ENCODE results near the gene ADAM17. TPM values are rescaled to one million over a fixed set of nuclear protein-coding genes. Genes with fewer than 3 reads are reported as not detected.
A peak's percentile ranks its signal among the peaks of the same experiment; 100 is the strongest.
"Not testable (repeated sequence)": the region's sequence is repeated elsewhere in the genome, so short reads cannot be mapped to it uniquely, and the experiment has no call there.

Gene ADAM17
- total and polyA plus RNA-seq, 7 experiments from 2014 or later: 9.3 to 45.2 (median 24.6) TPM

DNA sequence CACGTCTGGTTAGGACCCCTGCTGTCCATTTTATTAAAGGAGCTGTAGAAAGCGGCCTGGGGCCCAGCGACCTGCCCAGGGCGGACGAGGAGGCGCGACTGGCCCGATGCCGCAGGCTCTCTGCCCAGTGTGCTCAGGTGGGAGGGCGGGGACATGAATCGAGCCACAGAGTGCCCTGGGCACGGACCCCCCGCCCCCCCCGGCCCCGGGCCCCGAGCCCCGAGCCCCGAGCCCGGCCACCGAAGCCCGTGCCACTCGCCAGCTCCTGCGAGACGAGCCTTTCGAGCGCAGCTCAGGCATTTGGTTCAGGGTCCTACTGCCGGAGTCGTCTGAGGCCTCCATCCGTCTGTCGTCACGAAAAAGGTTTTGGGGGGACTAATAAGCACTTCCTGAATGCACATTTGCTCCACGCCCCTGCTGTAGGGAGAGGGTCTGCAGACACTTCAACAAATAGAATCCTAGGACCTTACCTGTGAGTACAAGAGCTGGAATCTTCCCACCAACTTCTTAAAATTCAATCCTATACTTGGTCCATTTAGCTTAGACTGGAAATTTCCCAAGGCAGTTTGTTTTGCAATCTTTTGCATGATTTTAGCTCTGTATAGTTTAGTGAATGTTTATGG lies 602 bp upstream of the ADAM17 start:
- CTCF ChIA-PET: interaction anchor here (1.5 kb wide), 1 partner anchor 227 kb away, joined by 3 read pairs; no protein-coding TSS in a partner anchor
- Histone ChIP-seq H3K27me3 (ENCODE audit: control insufficient read depth in 2 of 2, insufficient read depth in 2 of 2, low read length in 2 of 2) (no peaks in the 10 kb centered on the region), H3K4me3 (ENCODE audit: low read length) (peak overlapping the region; percentile 95), H3K36me3 (ENCODE audit: control insufficient read depth in 2 of 3, insufficient read depth in 3 of 3, low read length in 3 of 3) (peaks cover 0 to 10% (median 0%) of the 10 kb centered on the region in 3 experiments), H3K4me1 (ENCODE audit: control insufficient read depth in 2 of 2, insufficient read depth in 2 of 2, low read length in 2 of 2) (peaks cover 14 to 32% of the 10 kb centered on the region in 2 donors), H3K9me3 (ENCODE audit: control insufficient read depth in 2 of 3, low read length in 3 of 3) (no peaks in the 10 kb centered on the region), H3K27ac (ENCODE audit: low read depth, low read length) (peak overlapping the region; percentile 97)
- DNase-seq (peak in 5 of 9 donors; percentile 0 to 24 (median 5)), ATAC-seq (no peak)
- no peaks in the 10 kb centered on the region for H3K27me3 Mint-ChIP-seq
- H3K9me3 Mint-ChIP-seq: peaks cover 0 to 3% (median 0%) of the 10 kb centered on the region in 11 donors
- H3K4me3 Mint-ChIP-seq: peak overlapping the region; percentile 90 to 99 (median 96)
- peaks cover 35 to 58% (median 48%) of the 10 kb centered on the region in 7 donors for H3K4me1 Mint-ChIP-seq
- POLR2A ChIA-PET: interaction anchor here (0.5 to 3.8 kb wide), 20 partner anchors 8 to 287 kb away, joined by 3 to 23 read pairs (median 4); partner anchors contain the start of genes CPSF3, IAH1, ITGB1BP1 and TAF1B
- H3K36me3 Mint-ChIP-seq: peaks cover 0 to 15% (median 4%) of the 10 kb centered on the region in 5 donors
- intact Hi-C loops (cut with micrococcal nuclease): loop anchor here (2.0 to 5.0 kb wide), 7 partner anchors 36 to 874 kb away; partner anchors contain the start of genes GRHL1 (in 1 of the 2), ID2 (in 1 of the 2) and KLF11 (in 1 of the 2)
- peak overlapping the region; percentile 66 to 98 (median 96) for H3K27ac Mint-ChIP-seq

DNA sequence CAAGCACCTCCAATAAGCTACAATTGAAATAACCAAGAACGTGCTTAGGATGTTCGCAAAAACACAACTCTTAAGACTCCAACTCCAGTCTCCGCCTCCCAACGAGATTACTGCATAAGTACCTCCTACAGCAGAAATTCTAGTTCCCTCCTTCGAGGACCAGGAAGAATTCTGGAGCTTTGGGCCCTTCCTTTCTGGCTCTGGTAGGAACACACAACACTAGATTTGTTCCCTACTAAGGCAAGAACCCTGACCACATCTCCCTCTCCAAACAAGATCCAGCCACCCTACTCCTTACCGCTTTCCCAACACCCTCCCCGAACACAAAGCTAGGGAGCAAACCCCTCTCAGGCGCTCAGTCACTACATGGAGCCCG lies 721 bp downstream of the ADAM17 start:
- POLR2A ChIA-PET: interaction anchor here (0.9 to 3.8 kb wide), 10 partner anchors 11 to 132 kb away, joined by 3 to 23 read pairs (median 6); partner anchors contain the start of genes CPSF3, IAH1, ITGB1BP1 and YWHAQ
- Mint-ChIP-seq H3K36me3 (peaks cover 0 to 11% (median 4%) of the 10 kb centered on the region in 5 donors), H3K4me1 (peaks cover 37 to 66% (median 56%) of the 10 kb centered on the region in 7 donors), H3K27ac (peak overlapping the region; percentile 66 to 98 (median 92)), H3K27me3 (no peaks in the 10 kb centered on the region), H3K4me3 (peak overlapping the region; percentile 90 to 99 (median 96)), H3K9me3 (peaks cover 0 to 3% (median 0%) of the 10 kb centered on the region in 11 donors)
- peak overlapping the region; percentile 97 for H3K27ac ChIP-seq (ENCODE audit: low read depth, low read length)
- H3K27me3 ChIP-seq (ENCODE audit: control insufficient read depth in 2 of 2, insufficient read depth in 2 of 2, low read length in 2 of 2): no peaks in the 10 kb centered on the region
- CTCF ChIA-PET: interaction anchor here (0.9 kb wide), 1 partner anchor 49 kb away, joined by 3 read pairs; no protein-coding TSS in a partner anchor
- peak overlapping the region; percentile 95 for H3K4me3 ChIP-seq (ENCODE audit: low read length)
- no peaks in the 10 kb centered on the region for H3K9me3 ChIP-seq (ENCODE audit: control insufficient read depth in 2 of 3, low read length in 3 of 3)
- intact Hi-C loops (cut with micrococcal nuclease): loop anchor here (1.0 to 5.0 kb wide), 17 partner anchors 37 to 894 kb away; partner anchors contain the start of genes CPSF3 (in 2 of the 2), ITGB1BP1 (in 2 of the 2), ODC1 (in 2 of the 2) and TAF1B (in 2 of the 2)
- H3K4me1 ChIP-seq (ENCODE audit: control insufficient read depth in 2 of 2, insufficient read depth in 2 of 2, low read length in 2 of 2): peaks cover 15 to 32% of the 10 kb centered on the region in 2 donors
- H3K36me3 ChIP-seq (ENCODE audit: control insufficient read depth in 2 of 3, insufficient read depth in 3 of 3, low read length in 3 of 3): peaks cover 0 to 10% (median 0%) of the 10 kb centered on the region in 3 experiments
- peak; percentile 12 for ATAC-seq
- DNase-seq: peak in 7 of 9 donors; percentile 8 to 44 (median 33)

DNA sequence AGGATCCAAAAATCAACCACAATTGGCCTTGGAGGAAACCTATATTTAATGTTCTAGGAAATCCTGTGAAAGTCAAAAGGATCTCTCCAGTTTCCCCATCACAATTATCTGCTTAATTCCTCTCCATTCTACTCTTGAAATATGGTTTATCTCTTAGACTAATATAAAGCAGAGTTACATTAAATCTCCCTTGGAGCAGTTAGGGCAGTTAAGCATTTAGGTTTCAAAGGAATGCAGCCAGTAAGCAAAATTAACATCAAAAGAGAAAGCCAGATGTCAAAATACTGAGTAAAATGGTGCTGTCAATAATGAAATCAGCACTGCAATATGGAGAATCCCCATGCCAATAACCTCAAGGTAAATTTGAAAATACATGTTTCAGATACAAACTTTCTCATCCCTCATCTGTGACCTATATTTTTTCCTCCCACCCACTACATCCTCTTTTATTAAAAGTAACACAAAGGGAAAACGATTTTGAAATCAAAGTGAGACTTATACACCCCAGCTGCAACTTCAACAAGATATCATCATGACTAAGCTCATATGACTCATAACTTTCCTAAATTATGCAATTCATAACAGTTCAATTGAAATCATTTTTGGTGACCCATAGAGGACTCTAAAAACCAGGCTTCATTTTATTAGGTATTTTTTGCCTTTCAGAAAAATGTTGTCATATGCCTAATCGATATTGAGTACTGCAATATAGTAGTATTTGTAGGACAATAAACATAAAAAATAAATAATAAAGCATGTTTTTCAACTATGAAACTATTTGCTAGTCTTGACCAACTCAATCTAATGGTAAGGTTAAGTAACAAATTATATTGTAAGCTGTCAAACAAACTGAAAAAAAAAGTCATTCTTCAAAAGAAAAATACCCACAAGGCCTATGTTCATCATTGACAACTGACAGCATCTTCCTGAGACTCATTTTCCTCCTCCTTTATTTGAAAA lies 3.1 kb downstream of the ADAM17 start:
- no peaks in the 10 kb centered on the region for H3K27me3 Mint-ChIP-seq
- DNase-seq: no peak
- no peak overlapping the region for H3K27ac ChIP-seq (ENCODE audit: low read depth, low read length)
- H3K4me3 Mint-ChIP-seq: peak overlapping the region in 9 of 10 donors; percentile 11 to 72 (median 47)
- ChIA-PET CTCF (no interaction called here), POLR2A (no interaction called here)
- H3K9me3 Mint-ChIP-seq: peaks cover 0 to 3% (median 0%) of the 10 kb centered on the region in 11 donors
- H3K27me3 ChIP-seq (ENCODE audit: control insufficient read depth in 2 of 2, insufficient read depth in 2 of 2, low read length in 2 of 2): no peaks in the 10 kb centered on the region
- intact Hi-C loops (cut with micrococcal nuclease): no loop called here
- H3K36me3 Mint-ChIP-seq: peaks cover 0 to 8% (median 3%) of the 10 kb centered on the region in 5 donors
- ATAC-seq: peak; percentile 1
- peaks cover 0 to 10% (median 0%) of the 10 kb centered on the region in 3 experiments for H3K36me3 ChIP-seq (ENCODE audit: control insufficient read depth in 2 of 3, insufficient read depth in 3 of 3, low read length in 3 of 3)
- peaks cover 53 to 77% (median 67%) of the 10 kb centered on the region in 7 donors for H3K4me1 Mint-ChIP-seq
- no peaks in the 10 kb centered on the region for H3K9me3 ChIP-seq (ENCODE audit: control insufficient read depth in 2 of 3, low read length in 3 of 3)
- H3K27ac Mint-ChIP-seq: peak overlapping the region in 8 of 9 donors; percentile 2 to 75 (median 57)
- H3K4me3 ChIP-seq (ENCODE audit: low read length): no peak overlapping the region
- H3K4me1 ChIP-seq (ENCODE audit: control insufficient read depth in 2 of 2, insufficient read depth in 2 of 2, low read length in 2 of 2): peaks cover 18 to 38% of the 10 kb centered on the region in 2 donors

DNA sequence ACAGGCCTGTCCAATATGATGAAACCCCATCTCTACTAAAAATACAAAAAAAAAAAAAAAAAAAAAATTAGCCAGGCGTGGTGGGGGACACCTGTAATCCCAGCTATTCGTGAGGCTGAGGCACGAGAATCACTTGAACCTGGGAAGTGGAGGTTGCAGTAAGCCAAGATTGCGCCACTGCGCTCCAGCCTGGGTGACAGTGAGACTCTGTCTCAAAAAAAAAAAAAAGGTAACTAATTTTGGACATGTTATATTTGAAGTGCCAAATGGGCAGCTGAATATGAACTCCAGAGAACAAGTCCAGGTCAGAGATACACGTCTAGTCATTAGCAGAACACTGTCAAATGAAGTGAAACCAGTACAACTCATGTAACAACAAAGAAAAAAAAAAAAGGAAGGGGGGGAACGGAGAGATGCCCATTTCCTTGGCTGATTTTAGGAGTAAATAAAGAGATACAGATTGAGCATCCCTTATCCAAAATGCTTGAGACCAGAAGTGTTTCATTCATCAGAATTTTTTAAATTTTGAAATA lies 4.7 kb downstream of the ADAM17 start:
- H3K36me3 Mint-ChIP-seq; H3K27ac ChIP-seq (ENCODE audit: low read depth, low read length); H3K9me3 ChIP-seq (ENCODE audit: control insufficient read depth in 2 of 3, low read length in 3 of 3); intact Hi-C loops (cut with micrococcal nuclease); DNase-seq; H3K36me3 ChIP-seq (ENCODE audit: control insufficient read depth in 2 of 3, insufficient read depth in 3 of 3, low read length in 3 of 3); ATAC-seq; H3K9me3 Mint-ChIP-seq; CTCF ChIA-PET; H3K4me3 ChIP-seq (ENCODE audit: low read length); H3K27me3 ChIP-seq (ENCODE audit: control insufficient read depth in 2 of 2, insufficient read depth in 2 of 2, low read length in 2 of 2); H3K27me3 Mint-ChIP-seq: not testable (repeated sequence)
- POLR2A ChIA-PET: interaction anchor here (0.9 kb wide), 1 partner anchor 15 kb away, joined by 3 read pairs; no protein-coding TSS in a partner anchor
- peaks cover 17 to 30% of the 10 kb centered on the region in 2 donors for H3K4me1 ChIP-seq (ENCODE audit: control insufficient read depth in 2 of 2, insufficient read depth in 2 of 2, low read length in 2 of 2)
- Mint-ChIP-seq H3K4me1 (peaks cover 58 to 78% (median 69%) of the 10 kb centered on the region in 7 donors), H3K27ac (peak overlapping the region in 1 of 9 donors; percentile 56), H3K4me3 (peak overlapping the region in 4 of 10 donors; percentile 18 to 68 (median 58))

DNA sequence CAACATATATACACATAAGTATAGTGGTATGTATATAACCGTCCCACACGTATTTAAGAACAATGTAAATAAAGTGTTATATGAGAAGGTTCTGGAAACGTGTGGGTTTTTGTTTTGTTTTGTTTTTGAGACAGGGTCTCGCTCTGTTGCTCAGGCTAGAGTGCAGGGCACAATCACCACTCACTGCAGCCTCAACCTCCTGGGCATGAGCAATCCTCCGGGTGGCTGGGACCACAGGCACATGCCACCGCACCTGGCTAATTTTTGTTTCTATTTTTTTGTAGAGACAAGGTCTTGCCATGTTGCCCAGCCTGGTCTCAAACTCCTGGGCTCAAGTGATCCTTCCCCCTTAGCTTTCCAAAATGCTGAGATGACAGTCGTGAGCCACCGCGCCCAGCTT lies 6.2 kb downstream of the ADAM17 start:
- ChIA-PET POLR2A (interaction anchor here (0.6 kb wide), 1 partner anchor 306 kb away, joined by 3 read pairs; no protein-coding TSS in a partner anchor), CTCF (no interaction called here)
- H3K9me3 Mint-ChIP-seq: no peaks in the 10 kb centered on the region
- peaks cover 0 to 9% (median 4%) of the 10 kb centered on the region in 5 donors for H3K36me3 Mint-ChIP-seq
- Histone ChIP-seq H3K4me3 (ENCODE audit: low read length) (no peak overlapping the region), H3K4me1 (ENCODE audit: control insufficient read depth in 2 of 2, insufficient read depth in 2 of 2, low read length in 2 of 2) (peaks cover 17 to 22% of the 10 kb centered on the region in 2 donors), H3K27me3 (ENCODE audit: control insufficient read depth in 2 of 2, insufficient read depth in 2 of 2, low read length in 2 of 2) (no peaks in the 10 kb centered on the region), H3K9me3 (ENCODE audit: control insufficient read depth in 2 of 3, low read length in 3 of 3) (no peaks in the 10 kb centered on the region), H3K36me3 (ENCODE audit: control insufficient read depth in 2 of 3, insufficient read depth in 3 of 3, low read length in 3 of 3) (no peaks in the 10 kb centered on the region), H3K27ac (ENCODE audit: low read depth, low read length) (no peak overlapping the region)
- no peak overlapping the region for H3K4me3 Mint-ChIP-seq
- intact Hi-C loops (cut with micrococcal nuclease): no loop called here
- peak overlapping the region in 2 of 9 donors; percentile 17 to 75 for H3K27ac Mint-ChIP-seq
- DNase-seq (no peak), ATAC-seq (no peak)
- peaks cover 58 to 83% (median 72%) of the 10 kb centered on the region in 7 donors for H3K4me1 Mint-ChIP-seq
- no peaks in the 10 kb centered on the region for H3K27me3 Mint-ChIP-seq
